ENCODE measurements around the gene RASIP1.

The RASIP1 gene

DNA sequence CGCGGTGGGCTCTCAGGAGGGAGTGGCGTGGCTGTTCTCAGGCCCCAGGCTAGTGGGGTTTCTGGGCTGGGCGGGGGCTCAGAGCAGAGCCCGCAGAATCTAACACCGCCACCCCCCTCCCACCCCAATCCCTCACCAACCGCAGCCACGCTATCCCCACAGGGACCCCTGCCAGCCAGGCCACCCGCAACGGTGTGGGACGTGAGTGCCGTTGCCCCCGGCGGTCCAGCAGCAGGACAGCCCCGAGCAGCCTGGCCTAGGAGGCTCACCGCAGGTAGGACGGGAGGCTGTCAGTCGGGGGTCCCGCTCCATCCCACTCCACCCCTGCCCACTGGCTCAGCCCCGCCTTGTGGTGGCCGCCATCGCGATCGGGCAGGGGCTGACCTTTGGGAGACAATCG lies 67.4 kb downstream of the RASIP1 start, which contains the start of gene NTN5:
NTN5 (minus strand) TSS at position 24 of the 400 bp plus-strand sequence. CDS start 2,031 bp downstream, outside the sequence.
- DNase-seq: no peak

DNA sequence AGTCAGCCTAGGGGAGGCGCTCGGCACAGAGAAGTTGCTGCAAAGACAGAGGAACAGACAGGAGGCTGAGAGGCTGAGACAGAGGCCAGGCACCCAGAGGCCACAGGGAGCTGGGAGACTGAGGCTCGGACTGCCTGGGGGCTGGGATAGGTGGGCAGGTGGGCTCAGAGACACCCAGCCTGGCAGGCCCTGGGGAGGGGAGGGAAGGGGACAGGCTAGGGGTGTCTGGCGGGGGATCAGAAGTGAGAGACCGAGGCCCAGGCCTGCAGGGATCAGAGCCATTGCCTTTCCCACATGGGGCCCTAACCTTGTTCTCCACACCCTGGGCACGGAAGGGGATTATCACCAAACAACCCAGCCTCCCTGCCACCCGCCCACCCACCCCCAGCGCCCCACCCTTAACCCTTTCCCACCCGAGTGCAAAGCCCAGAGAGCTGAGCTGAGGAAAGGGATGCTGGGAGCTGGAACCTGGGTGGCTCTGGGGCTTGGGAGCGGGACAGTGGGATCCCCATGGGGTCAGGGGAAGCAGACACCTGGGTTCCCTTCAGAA lies 68.9 kb downstream of the RASIP1 start:
- DNase-seq: no peak

DNA sequence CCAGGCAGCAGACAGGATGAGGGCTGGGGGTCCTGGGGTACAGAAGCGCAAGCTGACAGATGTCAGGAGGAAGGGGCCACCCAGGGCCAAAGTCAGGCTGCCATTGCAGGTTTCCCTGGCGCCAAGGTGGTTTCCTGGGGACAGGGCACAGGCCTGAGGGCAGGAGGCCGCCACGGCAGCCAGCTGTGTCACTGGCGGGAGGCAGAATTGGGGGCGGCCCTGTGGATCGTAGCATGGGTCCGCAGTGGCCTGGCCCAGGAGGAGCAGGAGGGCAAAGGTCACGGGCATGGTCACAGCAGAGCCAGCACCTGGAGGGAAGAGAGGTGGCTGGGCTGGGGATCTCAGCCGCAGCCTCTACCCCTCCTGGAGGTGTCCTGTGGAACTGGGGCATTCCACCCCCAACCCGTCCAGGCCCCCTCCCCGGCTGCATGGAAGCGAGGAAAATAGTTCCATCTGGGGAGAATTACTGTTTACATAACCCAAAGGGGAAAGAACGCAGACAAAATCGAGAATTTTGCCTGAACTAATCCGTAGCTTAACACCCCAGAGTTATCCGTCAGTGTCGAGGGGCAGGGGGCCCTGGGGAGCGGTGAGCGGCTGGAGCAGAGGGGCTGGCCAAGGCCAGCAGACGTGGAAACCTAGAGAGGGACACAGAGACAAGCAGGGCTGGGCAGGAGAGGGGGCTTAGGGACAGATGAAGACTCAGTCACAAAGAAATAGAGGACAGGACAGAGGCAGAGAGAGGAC lies 69.5 kb downstream of the RASIP1 start:
- no peak for DNase-seq
